ENCODE results near the gene PON2.

GRCh38 chr7:95412075-95412474 lies 22.8 kb downstream of the PON2 start:
- TF ChIP-seq, protein P1, sequence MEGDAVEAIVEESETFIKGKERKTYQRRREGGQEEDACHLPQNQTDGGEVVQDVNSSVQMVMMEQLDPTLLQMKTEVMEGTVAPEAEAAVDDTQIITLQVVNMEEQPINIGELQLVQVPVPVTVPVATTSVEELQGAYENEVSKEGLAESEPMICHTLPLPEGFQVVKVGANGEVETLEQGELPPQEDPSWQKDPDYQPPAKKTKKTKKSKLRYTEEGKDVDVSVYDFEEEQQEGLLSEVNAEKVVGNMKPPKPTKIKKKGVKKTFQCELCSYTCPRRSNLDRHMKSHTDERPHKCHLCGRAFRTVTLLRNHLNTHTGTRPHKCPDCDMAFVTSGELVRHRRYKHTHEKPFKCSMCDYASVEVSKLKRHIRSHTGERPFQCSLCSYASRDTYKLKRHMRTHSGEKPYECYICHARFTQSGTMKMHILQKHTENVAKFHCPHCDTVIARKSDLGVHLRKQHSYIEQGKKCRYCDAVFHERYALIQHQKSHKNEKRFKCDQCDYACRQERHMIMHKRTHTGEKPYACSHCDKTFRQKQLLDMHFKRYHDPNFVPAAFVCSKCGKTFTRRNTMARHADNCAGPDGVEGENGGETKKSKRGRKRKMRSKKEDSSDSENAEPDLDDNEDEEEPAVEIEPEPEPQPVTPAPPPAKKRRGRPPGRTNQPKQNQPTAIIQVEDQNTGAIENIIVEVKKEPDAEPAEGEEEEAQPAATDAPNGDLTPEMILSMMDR (IDR thresholded peaks at IDR 0.05; ENCODE audit: borderline replicate concordance, extremely low read depth, low read length, poor library complexity, severe bottlenecking): no peak
- no peak for TF ChIP-seq EZH2 (IDR thresholded peaks at IDR 0.05; ENCODE audit: borderline replicate concordance, low read depth, low read length, severe bottlenecking)
